C4-2B (cell line): ENCODE measurements around the gene SLC19A2.

ENCODE experiments used
- H3K27ac ChIP-seq: fragments of 450-650 bp; 2 replicates; pipeline ENCODE4 v1.5.1; 2017
- CTCF ChIP-seq: fragments of 450-650 bp; conservative IDR thresholded peaks from 2 replicates; pipeline ENCODE4 v1.5.1; 2017; ENCODE audit warnings: mild to moderate bottlenecking
- ZFX ChIP-seq: fragments of 450-650 bp; IDR thresholded peaks from 2 replicates; pipeline ENCODE4 v1.6.1; 2017

The SLC19A2 gene

GRCh38 chr1:169468982-169469381 is 16.8 kb downstream of the SLC19A2 start:
- no peak for TF ChIP-seq CTCF
- no peak for TF ChIP-seq ZFX
- H3K27ac ChIP-seq, result no peak overlapping the region

- TF ChIP-seq ZFX (no peak), CTCF (peak; percentile 79)
- H3K27ac ChIP-seq, result no peak overlapping the region
These were observed 19.2 kb downstream of the SLC19A2 start for GRCh38 chr1:169466259-169467230.

- H3K27ac ChIP-seq, result no peak overlapping the region
- no peak for TF ChIP-seq ZFX
- no peak for TF ChIP-seq CTCF
These were observed 20.5 kb downstream of the SLC19A2 start for GRCh38 chr1:169465281-169465680.

GRCh38 chr1:169462385-169462784 is 23.4 kb downstream of the SLC19A2 start:
- H3K27ac ChIP-seq, result no peak overlapping the region
- TF ChIP-seq CTCF (no peak), ZFX (no peak)

- TF ChIP-seq ZFX (no peak), CTCF (no peak)
- no peak overlapping the region for H3K27ac ChIP-seq
These were observed 24.2 kb downstream of the SLC19A2 start for GRCh38 chr1:169461390-169462000.

- no peak for TF ChIP-seq ZFX
- TF ChIP-seq CTCF, result no peak
- no peak overlapping the region for H3K27ac ChIP-seq
These were observed 25.4 kb downstream of the SLC19A2 start for GRCh38 chr1:169460191-169460833.

- no peak overlapping the region for H3K27ac ChIP-seq
- TF ChIP-seq CTCF (no peak), ZFX (no peak)
These were observed 28.3 kb downstream of the SLC19A2 start for GRCh38 chr1:169457443-169457842.
